ENCODE results near the gene RAB37. TPM values are rescaled to one million over a fixed set of nuclear protein-coding genes. Genes with fewer than 3 reads are reported as not detected.
A peak's percentile ranks its signal among the peaks of the same experiment; 100 is the strongest.

The RAB37 gene
- total RNA-seq, 1 donor from 2014 or later = under 0.01 TPM

- no peaks in the 10 kb centered on the region for H3K27me3 ChIP-seq (ENCODE audit: control insufficient read depth, insufficient read depth, low read length)
- no peak for TF ChIP-seq CTCF (IDR thresholded peaks at IDR 0.05; ENCODE audit: insufficient read depth, low read length, severe bottlenecking)
- H3K4me3 ChIP-seq (ENCODE audit: low read depth, low read length) = no peak overlapping the region
- FAIRE-seq (peak; percentile 43), DNase-seq (ENCODE audit: low read depth) (no peak)
- peaks cover 14% of the 10 kb centered on the region for H3K36me3 ChIP-seq (ENCODE audit: control insufficient read depth, insufficient read depth, low read length)
These were observed 58.4 kb downstream of the RAB37 start for GRCh38 chr17:74795327-74796020.

- Histone ChIP-seq H3K36me3 (ENCODE audit: control insufficient read depth, insufficient read depth, low read length) (peaks cover 14% of the 10 kb centered on the region), H3K4me3 (ENCODE audit: low read depth, low read length) (no peak overlapping the region), H3K27me3 (ENCODE audit: control insufficient read depth, insufficient read depth, low read length) (no peaks in the 10 kb centered on the region)
- FAIRE-seq = no peak
- no peak for TF ChIP-seq CTCF (IDR thresholded peaks at IDR 0.05; ENCODE audit: insufficient read depth, low read length, severe bottlenecking)
- DNase-seq (ENCODE audit: low read depth) = no peak
These were observed 59.2 kb downstream of the RAB37 start for GRCh38 chr17:74796211-74796610.

- H3K4me3 ChIP-seq (ENCODE audit: low read depth, low read length) = no peak overlapping the region
- H3K27me3 ChIP-seq (ENCODE audit: control insufficient read depth, insufficient read depth, low read length) = no peaks in the 10 kb centered on the region
- DNase-seq (ENCODE audit: low read depth) (no peak), FAIRE-seq (no peak)
- no peak for TF ChIP-seq CTCF (IDR thresholded peaks at IDR 0.05; ENCODE audit: insufficient read depth, low read length, severe bottlenecking)
- peaks cover 15% of the 10 kb centered on the region for H3K36me3 ChIP-seq (ENCODE audit: control insufficient read depth, insufficient read depth, low read length)
These were observed 59.8 kb downstream of the RAB37 start for GRCh38 chr17:74796866-74797265.

Other genes with a start within 250 kb of the RAB37 start
- gene CD300LB, start 205.8 kb upstream of the RAB37 start, total RNA-seq = not detected in 2 replicates
- gene CD300C, start 191.1 kb upstream of the RAB37 start, total RNA-seq = not detected in 2 replicates
- not detected in 2 replicates for gene CD300H, start 169.7 kb upstream of the RAB37 start, total RNA-seq
- not detected in 2 replicates for gene CD300LD, start 145.0 kb upstream of the RAB37 start, total RNA-seq
- not detected in 2 replicates for gene CD300E, start 113.5 kb upstream of the RAB37 start, total RNA-seq
- not detected in 2 replicates for gene CD300LF, start 24.3 kb upstream of the RAB37 start, total RNA-seq
- 35.3 and 55.8 TPM in 2 replicates for gene NHERF1, start 11.4 kb downstream of the RAB37 start, total RNA-seq
- 35.8 and 64.5 TPM in 2 replicates for gene NAT9, start 39.1 kb downstream of the RAB37 start, total RNA-seq
- under 0.01 and 0.13 TPM in 2 replicates for gene GRIN2C, start 122.6 kb downstream of the RAB37 start, total RNA-seq
- 30.8 and 49.5 TPM in 2 replicates for gene FDXR, start 135.7 kb downstream of the RAB37 start, total RNA-seq
- gene FADS6, start 156.4 kb downstream of the RAB37 start, total RNA-seq = 0.26 TPM in 1 of 2 replicates, not detected in the other
- gene USH1G, start 186.0 kb downstream of the RAB37 start, total RNA-seq = 1.1 and 3.3 TPM in 2 replicates
- gene OTOP2, start 187.0 kb downstream of the RAB37 start, total RNA-seq = under 0.01 TPM in 1 of 2 replicates, not detected in the other
- under 0.01 and 0.26 TPM in 2 replicates for gene OTOP3, start 198.6 kb downstream of the RAB37 start, total RNA-seq
- 5.5 and 6.4 TPM in 2 replicates for gene HID1, start 235.5 kb downstream of the RAB37 start, total RNA-seq

All from bronchial epithelial cell (primary cell).